ENCODE results near the gene MAG. TPM values are rescaled to one million over a fixed set of nuclear protein-coding genes. Genes with fewer than 3 reads are reported as not detected.
A peak's percentile ranks its signal among the peaks of the same experiment; 100 is the strongest.

The MAG gene
- total RNA-seq, 1 donor from 2014 or later, result not detected

DNA sequence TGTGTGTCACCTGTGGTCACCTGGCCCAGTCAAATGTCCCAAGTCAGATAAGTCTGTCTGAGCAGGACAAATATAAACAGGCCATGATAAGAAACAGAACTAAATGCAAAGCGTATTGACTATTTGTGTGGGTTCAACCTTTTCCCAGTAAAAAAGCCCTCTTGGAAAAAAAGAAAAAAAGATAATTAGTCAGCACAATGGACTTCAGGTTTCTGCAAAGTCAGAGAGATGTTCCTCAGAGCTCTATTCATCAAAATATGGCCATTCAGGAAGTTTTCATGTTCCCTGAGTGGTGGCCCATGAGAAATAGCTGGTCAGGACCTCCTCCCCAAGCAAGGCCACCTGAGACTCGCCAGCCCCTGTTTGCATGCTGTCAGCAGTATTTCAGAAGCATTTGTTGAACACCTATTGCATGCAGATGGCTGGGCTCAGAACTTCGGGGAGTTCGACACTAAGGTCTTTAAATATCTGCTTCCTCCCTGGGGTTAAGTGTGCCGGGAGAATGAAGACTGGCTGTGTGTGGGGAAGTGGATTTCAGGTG, 69.0 kb downstream of the MAG start:
- intact Hi-C loops (cut with DNase I), result no loop called here
- no peak overlapping the region for H3K4me3 ChIP-seq
- TF ChIP-seq, protein P1, sequence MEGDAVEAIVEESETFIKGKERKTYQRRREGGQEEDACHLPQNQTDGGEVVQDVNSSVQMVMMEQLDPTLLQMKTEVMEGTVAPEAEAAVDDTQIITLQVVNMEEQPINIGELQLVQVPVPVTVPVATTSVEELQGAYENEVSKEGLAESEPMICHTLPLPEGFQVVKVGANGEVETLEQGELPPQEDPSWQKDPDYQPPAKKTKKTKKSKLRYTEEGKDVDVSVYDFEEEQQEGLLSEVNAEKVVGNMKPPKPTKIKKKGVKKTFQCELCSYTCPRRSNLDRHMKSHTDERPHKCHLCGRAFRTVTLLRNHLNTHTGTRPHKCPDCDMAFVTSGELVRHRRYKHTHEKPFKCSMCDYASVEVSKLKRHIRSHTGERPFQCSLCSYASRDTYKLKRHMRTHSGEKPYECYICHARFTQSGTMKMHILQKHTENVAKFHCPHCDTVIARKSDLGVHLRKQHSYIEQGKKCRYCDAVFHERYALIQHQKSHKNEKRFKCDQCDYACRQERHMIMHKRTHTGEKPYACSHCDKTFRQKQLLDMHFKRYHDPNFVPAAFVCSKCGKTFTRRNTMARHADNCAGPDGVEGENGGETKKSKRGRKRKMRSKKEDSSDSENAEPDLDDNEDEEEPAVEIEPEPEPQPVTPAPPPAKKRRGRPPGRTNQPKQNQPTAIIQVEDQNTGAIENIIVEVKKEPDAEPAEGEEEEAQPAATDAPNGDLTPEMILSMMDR (IDR thresholded peaks at IDR 0.05), result no peak
- H3K4me1 ChIP-seq, result no peaks in the 10 kb centered on the region
- H3K27me3 ChIP-seq, result no peaks in the 10 kb centered on the region
- no peaks in the 10 kb centered on the region for H3K9me3 ChIP-seq
- H3K27ac ChIP-seq, result no peak overlapping the region
- peak in 1 of 2 donors; percentile 8 for DNase-seq (ENCODE audit: low spot score in 2 of 2)
- no peaks in the 10 kb centered on the region for H3K36me3 ChIP-seq

- DNase-seq (ENCODE audit: low spot score in 2 of 2), result no peak
- H3K4me1 ChIP-seq, result no peaks in the 10 kb centered on the region
- H3K27ac ChIP-seq, result no peak overlapping the region
- H3K4me3 ChIP-seq, result no peak overlapping the region
- no peaks in the 10 kb centered on the region for H3K36me3 ChIP-seq
- TF ChIP-seq, protein P1 (IDR thresholded peaks at IDR 0.05), result no peak
- intact Hi-C loops (cut with DNase I), result no loop called here
- H3K27me3 ChIP-seq, result no peaks in the 10 kb centered on the region
- no peaks in the 10 kb centered on the region for H3K9me3 ChIP-seq
Measured at GRCh38 chr19:35362261-35363000, 70.5 kb downstream of the MAG start.

DNA sequence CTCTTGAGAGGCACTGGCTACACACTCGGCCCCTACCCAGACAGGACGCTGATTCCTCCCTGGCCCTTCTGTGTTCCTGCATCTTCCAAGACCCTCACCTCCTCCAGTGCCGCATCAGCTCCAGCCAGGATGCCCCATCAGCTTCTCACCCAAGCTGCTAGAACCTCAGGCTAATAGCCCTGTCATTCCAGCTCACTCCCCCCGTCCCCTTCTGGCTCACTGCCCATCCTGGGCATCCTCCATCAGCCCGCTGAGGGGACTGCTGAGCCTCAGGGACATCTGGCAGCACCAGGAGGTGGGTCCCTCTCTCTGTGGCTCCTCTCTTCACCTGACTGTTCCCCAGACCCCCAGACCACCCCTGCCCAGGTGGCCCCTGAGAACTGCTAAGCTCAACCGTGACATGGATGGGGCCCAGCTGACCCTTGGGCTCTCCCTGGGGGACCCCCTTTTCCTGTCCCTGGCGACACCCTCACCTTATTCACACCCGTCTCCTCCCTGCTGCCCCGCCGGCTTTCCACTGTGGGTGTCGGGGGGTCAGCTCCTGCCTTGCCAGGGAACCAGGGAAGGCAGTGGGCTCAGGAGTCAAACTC, 71.1 kb downstream of the MAG start:
- H3K27ac ChIP-seq, result no peak overlapping the region
- no peak overlapping the region for H3K4me3 ChIP-seq
- H3K4me1 ChIP-seq, result no peaks in the 10 kb centered on the region
- no peak for DNase-seq (ENCODE audit: low spot score in 2 of 2)
- no peaks in the 10 kb centered on the region for H3K9me3 ChIP-seq
- no peaks in the 10 kb centered on the region for H3K27me3 ChIP-seq
- TF ChIP-seq, protein P1 (IDR thresholded peaks at IDR 0.05), result no peak
- no peaks in the 10 kb centered on the region for H3K36me3 ChIP-seq
- intact Hi-C loops (cut with DNase I), result no loop called here

Other genes starting within 250 kb of the MAG start
- gene FXYD3, start 176.3 kb upstream of the MAG start, total RNA-seq, result not detected
- gene LGI4, start 157.1 kb upstream of the MAG start, total RNA-seq, result 59.3 TPM
- gene FXYD1, start 153.3 kb upstream of the MAG start, total RNA-seq, result 34.8 TPM
- not detected for gene FXYD7, start 148.9 kb upstream of the MAG start, total RNA-seq
- 138 TPM for gene FXYD5, start 137.4 kb upstream of the MAG start, total RNA-seq
- gene FAM187B, start 63.4 kb upstream of the MAG start, total RNA-seq, result not detected
- 79.4 TPM for gene LSR, start 43.2 kb upstream of the MAG start, total RNA-seq
- 116 TPM for gene USF2, start 23.2 kb upstream of the MAG start, total RNA-seq
- gene HAMP, start 9.6 kb upstream of the MAG start, total RNA-seq, result not detected
- gene CD22, start 37.0 kb downstream of the MAG start, total RNA-seq, result 0.75 TPM
- not detected for gene FFAR1, start 55.7 kb downstream of the MAG start, total RNA-seq
- not detected for gene FFAR3, start 66.3 kb downstream of the MAG start, total RNA-seq
- not detected for gene GPR42, start 78.9 kb downstream of the MAG start, total RNA-seq
- not detected for gene FFAR2, start 156.1 kb downstream of the MAG start, total RNA-seq
- gene KRTDAP, start 198.3 kb downstream of the MAG start, total RNA-seq, result not detected
- gene DMKN, start 221.5 kb downstream of the MAG start, total RNA-seq, result 1.7 TPM
- gene SBSN, start 236.2 kb downstream of the MAG start, total RNA-seq, result not detected
- gene GAPDHS, start 241.3 kb downstream of the MAG start, total RNA-seq, result not detected

Measured in ascending aorta (tissue), 2 donors.